Chondrocyte (in vitro differentiated cells): ENCODE results near the gene MMRN1. TPM values are rescaled to one million over a fixed set of nuclear protein-coding genes. Genes with fewer than 3 reads are reported as not detected.

ENCODE experiments used
- DNase-seq: peaks from one replicate; pipeline ENCODE4 v3.0.0; 2021; ENCODE audit warnings: mixed read lengths, low spot score
- H3K27ac Mint-ChIP-seq: one replicate; pipeline ENCODE4 v1.8.0; 2021; ENCODE audit warnings: mild to moderate bottlenecking, moderate library complexity, mixed read lengths; ENCODE audit not compliant: unreplicated experiment
- H3K27me3 Mint-ChIP-seq: 2 replicates; pipeline ENCODE4 v1.8.0; 2021; ENCODE audit warnings: low read depth, mixed read lengths
- H3K36me3 Mint-ChIP-seq: 2 replicates; pipeline ENCODE4 v1.8.0; 2021; ENCODE audit warnings: low read depth, mixed read lengths
- H3K4me1 Mint-ChIP-seq: 2 replicates; pipeline ENCODE4 v1.8.0; 2021; ENCODE audit warnings: low read depth, mild to moderate bottlenecking, mixed read lengths
- H3K4me3 Mint-ChIP-seq: one replicate; pipeline ENCODE4 v1.8.0; 2021; ENCODE audit warnings: mild to moderate bottlenecking, moderate library complexity, mixed read lengths; ENCODE audit not compliant: unreplicated experiment
- H3K9me3 Mint-ChIP-seq: 2 replicates; pipeline ENCODE4 v1.8.0; 2021; ENCODE audit warnings: low read depth, mixed read lengths
- CTCF ChIP-seq: fragments of 200-600 bp; sonication (generic); IDR thresholded peaks from 2 replicates; pipeline ENCODE4 v1.5.0; 2021; ENCODE audit warnings: antibody characterized with exemption, mild to moderate bottlenecking, moderate library complexity
- total RNA-seq: library from RNA; stranded (reverse); gene quantifications from 3 replicates; pipeline ENCODE4 v1.2.1, GENCODE V29; 2021

Gene MMRN1
- total RNA-seq, 1 donor from 2014 or later: not detected

- no peak for DNase-seq
- peaks cover 2% of the 10 kb centered on the region for H3K9me3 Mint-ChIP-seq
- peaks cover 1% of the 10 kb centered on the region for H3K27me3 Mint-ChIP-seq
- no peak for TF ChIP-seq CTCF
- no peaks in the 10 kb centered on the region for H3K36me3 Mint-ChIP-seq
- H3K4me3 Mint-ChIP-seq: no peak overlapping the region
- H3K27ac Mint-ChIP-seq: no peak overlapping the region
- H3K4me1 Mint-ChIP-seq: peaks cover 8% of the 10 kb centered on the region
These were observed 16.0 kb upstream of the MMRN1 start for GRCh38 chr4:89878611-89879010.

GRCh38 chr4:89879215-89879614, 15.4 kb upstream of the MMRN1 start:
- H3K4me1 Mint-ChIP-seq: peaks cover 8% of the 10 kb centered on the region
- no peak for TF ChIP-seq CTCF
- H3K9me3 Mint-ChIP-seq: peaks cover 2% of the 10 kb centered on the region
- DNase-seq: no peak
- H3K4me3 Mint-ChIP-seq: no peak overlapping the region
- H3K36me3 Mint-ChIP-seq: no peaks in the 10 kb centered on the region
- H3K27me3 Mint-ChIP-seq: peaks cover 1% of the 10 kb centered on the region
- no peak overlapping the region for H3K27ac Mint-ChIP-seq

- H3K4me1 Mint-ChIP-seq: no peaks in the 10 kb centered on the region
- H3K9me3 Mint-ChIP-seq: peaks cover 9% of the 10 kb centered on the region
- no peak for DNase-seq
- no peak overlapping the region for H3K4me3 Mint-ChIP-seq
- H3K27ac Mint-ChIP-seq: no peak overlapping the region
- H3K36me3 Mint-ChIP-seq: no peaks in the 10 kb centered on the region
- no peaks in the 10 kb centered on the region for H3K27me3 Mint-ChIP-seq
- TF ChIP-seq CTCF: no peak
These were observed 5.4 kb upstream of the MMRN1 start for GRCh38 chr4:89889289-89889688.

GRCh38 chr4:89897867-89898266, 3.2 kb downstream of the MMRN1 start:
- no peaks in the 10 kb centered on the region for H3K36me3 Mint-ChIP-seq
- H3K4me3 Mint-ChIP-seq: no peak overlapping the region
- H3K4me1 Mint-ChIP-seq: no peaks in the 10 kb centered on the region
- H3K27me3 Mint-ChIP-seq: peaks cover 4% of the 10 kb centered on the region
- DNase-seq: no peak
- no peak overlapping the region for H3K27ac Mint-ChIP-seq
- no peak for TF ChIP-seq CTCF
- H3K9me3 Mint-ChIP-seq: no peaks in the 10 kb centered on the region

GRCh38 chr4:89898304-89898716, 3.7 kb downstream of the MMRN1 start:
- H3K4me1 Mint-ChIP-seq: no peaks in the 10 kb centered on the region
- H3K27me3 Mint-ChIP-seq: peaks cover 4% of the 10 kb centered on the region
- no peaks in the 10 kb centered on the region for H3K9me3 Mint-ChIP-seq
- H3K27ac Mint-ChIP-seq: no peak overlapping the region
- no peaks in the 10 kb centered on the region for H3K36me3 Mint-ChIP-seq
- no peak overlapping the region for H3K4me3 Mint-ChIP-seq
- TF ChIP-seq CTCF: no peak
- DNase-seq: no peak
